RWPE2 (cell line): ENCODE results near the gene C1orf53.

Source experiments
- ATAC-seq: fragments of 200-7000 bp; cut with Tn5 transposase; 3 replicates; pipeline ENCODE4 v1.9.1; 2021; ENCODE audit warnings: low read depth
- DNase-seq: peaks from one replicate; pipeline ENCODE4 v3.0.0-alpha.2; 2020; ENCODE audit warnings: low spot score
- H3K27ac ChIP-seq: fragments of 450-650 bp; 2 replicates; pipeline ENCODE4 v1.5.1; 2017; ENCODE audit warnings: mild to moderate bottlenecking; ENCODE audit not compliant: poor library complexity, severe bottlenecking
- H3K27me3 ChIP-seq: fragments of 250-450 bp; sonication (Bioruptor Pico); 2 replicates; pipeline ENCODE4 v1.5.1; 2021; ENCODE audit warnings: mild to moderate bottlenecking, moderate library complexity; ENCODE audit not compliant: insufficient read depth, poor library complexity, severe bottlenecking
- H3K36me3 ChIP-seq: fragments of 250-450 bp; sonication (Bioruptor Pico); 2 replicates; pipeline ENCODE4 v1.5.1; 2020; ENCODE audit warnings: low read depth, mild to moderate bottlenecking, moderate library complexity
- H3K4me1 ChIP-seq: fragments of 250-450 bp; sonication (Bioruptor Pico); 2 replicates; pipeline ENCODE4 v1.5.1; 2021; ENCODE audit warnings: mild to moderate bottlenecking, moderate library complexity; ENCODE audit not compliant: insufficient read depth, poor library complexity, severe bottlenecking
- H3K4me3 ChIP-seq: fragments of 250-450 bp; sonication (Bioruptor Pico); 2 replicates; pipeline ENCODE4 v1.5.1; 2021; ENCODE audit warnings: mild to moderate bottlenecking, moderate library complexity; ENCODE audit not compliant: severe bottlenecking
- H3K9me3 ChIP-seq: fragments of 250-450 bp; sonication (Bioruptor Pico); 2 replicates; pipeline ENCODE4 v1.5.1; 2021; ENCODE audit warnings: mild to moderate bottlenecking, moderate library complexity; ENCODE audit not compliant: severe bottlenecking
- CTCF ChIP-seq: fragments of 450-650 bp; IDR thresholded peaks from one replicate; pipeline ENCODE4 v1.5.1; 2017; ENCODE audit warnings: mild to moderate bottlenecking, moderate library complexity; ENCODE audit not compliant: poor library complexity, severe bottlenecking

C1orf53 gene

GRCh38 chr1:197920414-197921117, 18.1 kb downstream of the C1orf53 start:
- peaks cover 54% of the 10 kb centered on the region for H3K27me3 ChIP-seq
- no peak overlapping the region for H3K4me3 ChIP-seq
- DNase-seq (no peak), ATAC-seq (no peak)
- H3K36me3 ChIP-seq, result no peaks in the 10 kb centered on the region
- H3K9me3 ChIP-seq, result no peaks in the 10 kb centered on the region
- peaks cover 11% of the 10 kb centered on the region for H3K4me1 ChIP-seq
- no peak overlapping the region for H3K27ac ChIP-seq
- no peak for TF ChIP-seq CTCF

- ATAC-seq (no peak), DNase-seq (no peak)
- Histone ChIP-seq H3K9me3 (no peaks in the 10 kb centered on the region), H3K4me1 (peaks cover 9% of the 10 kb centered on the region), H3K27ac (no peak overlapping the region), H3K27me3 (peaks cover 45% of the 10 kb centered on the region), H3K36me3 (no peaks in the 10 kb centered on the region), H3K4me3 (no peak overlapping the region)
- no peak for TF ChIP-seq CTCF
Measured at GRCh38 chr1:197921235-197922069, 19.0 kb downstream of the C1orf53 start.

GRCh38 chr1:197922070-197922390, 19.6 kb downstream of the C1orf53 start:
- ATAC-seq (no peak), DNase-seq (no peak)
- H3K4me1 ChIP-seq, result peaks cover 4% of the 10 kb centered on the region
- H3K36me3 ChIP-seq, result no peaks in the 10 kb centered on the region
- H3K9me3 ChIP-seq, result no peaks in the 10 kb centered on the region
- no peak for TF ChIP-seq CTCF
- H3K4me3 ChIP-seq, result no peak overlapping the region
- H3K27ac ChIP-seq, result no peak overlapping the region
- H3K27me3 ChIP-seq, result peaks cover 39% of the 10 kb centered on the region

GRCh38 chr1:197923038-197923437, 20.6 kb downstream of the C1orf53 start:
- DNase-seq (no peak), ATAC-seq (no peak)
- Histone ChIP-seq H3K27ac (no peak overlapping the region), H3K36me3 (no peaks in the 10 kb centered on the region), H3K27me3 (peaks cover 29% of the 10 kb centered on the region), H3K4me3 (no peak overlapping the region), H3K4me1 (peaks cover 3% of the 10 kb centered on the region), H3K9me3 (no peaks in the 10 kb centered on the region)
- no peak for TF ChIP-seq CTCF
